Activated CD8-positive, alpha-beta memory T cell treated with anti-CD3 and anti-CD28 coated beads, Interleukin-2, amount 50 U/mL, for 4 hours (primary cell): Measurements from ENCODE around the gene DCDC1.

Experiments
- DNase-seq: peaks from one replicate; pipeline ENCODE4 v3.0.0-alpha.2; 2020

The DCDC1 gene

DNA sequence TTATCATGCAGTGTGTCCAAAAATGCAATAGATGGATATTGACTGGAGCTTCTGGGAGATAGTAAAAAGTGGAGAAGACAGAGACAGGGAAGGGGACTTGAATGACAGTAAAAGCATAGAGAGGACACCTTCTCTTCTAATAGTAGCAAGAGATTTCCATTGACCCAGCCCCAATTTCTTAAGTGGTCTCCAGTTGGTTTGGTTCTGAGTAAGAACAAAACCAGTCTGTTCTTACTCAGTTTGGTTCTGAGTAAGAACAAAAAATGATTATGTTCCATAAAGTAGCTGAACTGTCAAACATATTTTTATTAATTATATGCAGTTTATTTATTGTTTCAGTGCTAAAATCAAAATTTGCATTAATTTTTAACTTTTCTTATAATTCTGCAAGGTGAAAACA lies 466.6 kb downstream of the DCDC1 start:
- no peak for DNase-seq

GRCh38 chr11:30895046-30895445 lies 474.5 kb downstream of the DCDC1 start:
- DNase-seq = no peak

GRCh38 chr11:30893318-30893717 lies 476.2 kb downstream of the DCDC1 start:
- DNase-seq = no peak

DNA sequence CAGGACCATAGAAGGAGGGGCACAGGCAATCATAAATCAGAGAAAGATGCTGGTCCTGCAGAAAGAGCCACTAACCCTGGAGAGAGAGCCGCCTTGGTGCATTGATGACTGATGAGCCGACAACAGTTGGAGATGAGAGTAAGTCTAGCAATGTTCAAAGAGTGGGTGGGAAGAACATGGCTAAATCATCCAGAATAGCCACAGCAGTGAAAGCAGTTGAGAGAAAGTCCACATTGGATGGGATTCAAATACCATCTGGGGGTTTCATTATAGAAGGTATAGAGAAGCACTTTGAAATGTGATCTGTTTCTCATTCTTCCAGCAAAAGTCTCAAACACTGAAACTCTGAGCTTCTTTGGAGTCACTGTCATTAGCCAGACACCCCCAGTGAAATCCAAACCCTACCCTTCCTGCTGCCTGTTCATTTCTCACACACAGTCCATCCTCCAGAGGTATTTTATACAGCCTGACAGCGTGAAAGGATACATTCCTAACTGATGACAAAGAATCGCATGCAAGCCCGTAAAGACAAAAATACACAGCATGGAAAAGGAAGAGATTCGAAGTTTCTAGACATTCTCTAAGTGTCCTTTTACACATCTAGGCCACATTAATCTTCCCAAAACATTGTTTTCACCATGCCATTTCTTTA lies 480.3 kb downstream of the DCDC1 start:
- DNase-seq = no peak

GRCh38 chr11:30879322-30880005 lies 490.1 kb downstream of the DCDC1 start:
- DNase-seq = no peak

GRCh38 chr11:30878400-30878799 lies 491.1 kb downstream of the DCDC1 start:
- no peak for DNase-seq

- DNase-seq = no peak
Observed at GRCh38 chr11:30876663-30877396, 492.7 kb downstream of the DCDC1 start.

- DNase-seq = no peak
Observed at GRCh38 chr11:30876228-30876627, 493.3 kb downstream of the DCDC1 start.

- DNase-seq = no peak
Observed at GRCh38 chr11:30875806-30876205, 493.7 kb downstream of the DCDC1 start.

- no peak for DNase-seq
Observed at GRCh38 chr11:30873924-30874610, 495.5 kb downstream of the DCDC1 start.

DNA sequence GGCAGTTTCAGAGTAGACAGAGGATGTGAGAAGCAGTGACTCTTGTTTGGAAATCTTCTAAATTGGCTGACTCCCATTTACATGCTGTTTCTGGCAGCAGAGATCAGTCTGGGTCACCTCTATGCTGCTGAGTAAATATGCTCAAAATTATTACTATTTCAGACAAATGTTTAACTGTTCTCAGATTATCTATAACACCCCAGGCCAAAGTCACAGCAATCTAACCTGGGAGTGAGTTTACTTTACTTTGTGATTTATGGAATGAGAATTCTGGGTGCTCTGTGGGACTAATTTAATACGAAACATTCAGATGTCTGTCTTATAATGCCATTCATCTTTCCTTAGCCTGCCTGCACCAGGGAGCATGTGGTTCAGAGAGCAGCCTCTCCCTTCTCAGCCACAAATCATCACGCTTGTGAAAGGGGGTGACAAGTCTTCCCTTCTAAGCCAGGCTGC lies 500.9 kb downstream of the DCDC1 start:
- DNase-seq = no peak

- no peak for DNase-seq
Observed at GRCh38 chr11:30863209-30863608, 506.3 kb downstream of the DCDC1 start.

- DNase-seq = no peak
Observed at GRCh38 chr11:30861531-30861930, 508.0 kb downstream of the DCDC1 start.

DNA sequence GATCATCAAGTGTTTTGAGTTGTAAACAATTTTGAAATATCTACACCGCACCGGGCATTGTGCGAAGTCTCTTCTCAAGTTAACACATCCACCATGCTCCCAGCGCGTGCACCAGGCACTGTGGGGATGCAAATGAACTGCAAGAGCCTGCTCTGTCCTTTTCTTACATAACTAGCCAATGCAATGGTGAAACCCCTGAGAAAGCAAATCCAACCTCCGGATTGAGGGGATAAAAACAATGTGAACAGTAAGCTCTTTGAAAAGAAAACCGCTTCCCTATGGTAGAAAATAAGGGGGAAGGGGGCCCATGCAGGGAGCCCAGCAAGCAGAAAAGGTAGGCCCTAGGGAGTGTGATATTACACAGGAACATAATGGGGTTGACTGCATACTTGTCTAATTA lies 508.5 kb downstream of the DCDC1 start:
- no peak for DNase-seq

DNA sequence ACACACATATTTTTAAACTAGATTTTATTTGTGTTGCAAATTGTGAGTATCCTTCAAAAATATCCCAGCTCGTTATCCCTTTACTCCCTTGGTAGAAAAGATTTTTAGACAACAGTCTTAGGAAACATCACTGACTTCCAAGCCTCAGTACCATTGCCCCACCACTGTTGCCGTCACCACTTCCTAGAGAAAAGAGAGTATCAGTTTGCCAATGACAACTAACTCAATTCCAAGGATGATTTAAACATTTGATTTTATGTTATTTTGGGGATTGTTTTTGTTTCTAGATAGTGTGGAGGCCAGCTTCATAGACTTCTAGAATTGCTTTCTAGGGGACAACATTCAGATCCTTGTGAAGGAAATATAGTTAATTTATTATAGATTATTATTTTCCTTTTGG lies 509.4 kb downstream of the DCDC1 start:
- no peak for DNase-seq

DNA sequence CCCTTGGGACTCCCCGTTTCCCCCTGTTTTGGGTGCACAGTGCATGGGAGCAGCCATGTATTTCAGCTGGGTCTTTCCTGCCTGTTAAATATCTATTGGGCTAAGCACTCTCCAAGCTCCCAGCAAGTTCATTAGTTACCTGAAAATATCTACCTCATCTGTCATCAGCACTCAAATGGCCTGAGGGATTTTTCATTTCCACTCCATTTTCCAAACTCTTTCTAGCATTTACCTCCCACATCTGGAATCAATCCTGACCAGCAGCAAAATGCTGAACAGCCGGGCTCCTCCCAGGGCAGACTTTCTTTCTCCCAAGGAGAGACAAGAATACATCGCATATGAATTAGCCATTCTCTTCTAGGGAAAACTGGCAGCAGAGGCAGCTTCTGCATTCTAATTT lies 509.9 kb downstream of the DCDC1 start:
- DNase-seq = no peak

GRCh38 chr11:30855383-30856006 lies 514.0 kb downstream of the DCDC1 start:
- no peak for DNase-seq

DNA sequence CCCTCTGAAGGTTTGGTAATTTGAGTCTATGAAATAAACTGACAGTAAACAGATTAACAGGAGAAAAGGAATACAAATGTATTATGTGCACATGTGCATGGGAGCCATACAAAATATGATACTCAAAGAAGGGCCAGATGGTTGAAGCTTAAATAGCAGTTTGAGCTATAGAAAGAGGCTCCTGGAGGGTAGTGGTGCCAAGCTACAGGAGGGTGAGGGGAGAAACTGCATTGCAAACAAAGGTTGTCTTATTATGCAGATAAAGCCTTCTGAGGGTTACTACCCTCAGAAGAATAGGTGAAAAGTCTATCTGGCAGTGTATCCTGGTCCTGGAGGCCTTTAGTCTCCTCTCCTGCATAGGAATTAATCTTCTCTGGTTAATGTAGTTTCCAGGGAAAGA lies 516.1 kb downstream of the DCDC1 start:
- DNase-seq = no peak

DNA sequence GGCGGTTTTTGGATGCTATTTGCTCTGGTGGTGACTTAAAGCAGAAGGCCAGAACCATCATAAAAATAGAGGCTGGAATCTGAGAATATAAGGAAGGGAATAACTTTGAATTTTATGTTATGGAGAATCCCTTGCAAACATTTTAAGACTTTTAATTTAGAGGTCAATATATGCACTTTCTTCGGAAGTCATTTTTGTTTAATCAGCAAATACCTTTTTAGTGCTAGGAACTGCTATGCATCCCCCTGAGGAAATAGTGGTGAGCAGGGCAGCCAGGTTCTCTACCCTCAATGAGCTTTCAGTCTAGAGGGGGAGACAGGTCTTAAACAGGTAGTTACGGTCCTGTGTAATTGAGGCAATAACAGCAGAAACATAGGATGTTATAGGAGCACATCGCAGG lies 516.9 kb downstream of the DCDC1 start:
- DNase-seq = no peak

DNA sequence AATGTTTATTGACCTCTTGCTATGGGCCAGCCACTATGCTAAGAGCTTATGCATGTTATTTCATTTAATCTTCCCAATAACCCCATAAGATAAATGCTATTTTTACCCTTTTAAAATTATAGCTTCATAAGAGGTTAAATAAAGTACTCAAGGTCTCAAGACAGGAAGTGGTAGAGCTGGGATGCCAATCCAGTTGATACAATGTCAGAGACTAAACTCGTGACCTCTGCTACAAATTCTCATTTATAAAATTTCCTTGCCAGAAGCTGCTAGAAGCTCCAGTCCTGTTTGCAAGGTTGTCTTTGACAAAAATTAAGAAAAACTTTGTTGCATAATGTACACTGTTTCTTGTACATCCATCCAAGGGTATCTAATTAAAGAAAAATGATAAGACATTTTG lies 517.4 kb downstream of the DCDC1 start:
- no peak for DNase-seq

DNA sequence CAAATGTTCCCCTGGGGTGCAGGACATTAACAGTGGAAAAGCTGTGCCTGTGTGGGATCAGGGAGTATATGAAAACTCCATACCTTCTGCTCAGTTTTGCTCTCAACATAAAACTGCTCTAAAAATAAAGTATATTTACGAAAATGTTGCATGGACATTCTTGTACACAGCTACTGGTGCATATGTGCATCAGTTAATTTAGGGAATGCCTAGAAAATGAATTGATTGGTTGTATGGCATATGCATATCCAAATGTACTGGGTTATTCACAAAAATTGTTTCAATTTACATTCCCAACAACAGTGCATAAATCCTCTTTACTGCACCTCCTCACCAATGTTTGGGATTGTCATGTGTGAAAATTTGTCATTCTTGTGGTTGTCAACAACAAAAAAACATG lies 532.3 kb downstream of the DCDC1 start:
- no peak for DNase-seq

DNA sequence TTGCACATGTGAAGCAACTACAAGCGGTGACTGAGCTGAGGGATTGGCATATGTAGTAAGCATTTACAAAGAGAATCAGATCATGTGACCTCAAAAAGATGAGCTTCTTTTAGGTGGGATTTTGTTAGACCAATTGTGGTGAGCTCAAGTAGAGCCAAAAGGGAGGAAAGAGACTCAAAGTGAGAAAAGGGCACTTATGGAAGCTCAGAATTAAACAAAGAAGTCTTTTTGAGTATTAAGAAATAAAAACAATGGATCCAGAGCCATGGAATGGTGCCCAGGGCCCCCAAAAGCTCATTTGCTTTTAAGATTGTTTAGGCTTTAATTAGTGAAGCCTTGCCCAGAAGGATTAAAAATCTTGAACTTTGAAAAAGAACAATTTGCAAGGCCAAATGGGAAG lies 536.7 kb downstream of the DCDC1 start:
- no peak for DNase-seq

DNA sequence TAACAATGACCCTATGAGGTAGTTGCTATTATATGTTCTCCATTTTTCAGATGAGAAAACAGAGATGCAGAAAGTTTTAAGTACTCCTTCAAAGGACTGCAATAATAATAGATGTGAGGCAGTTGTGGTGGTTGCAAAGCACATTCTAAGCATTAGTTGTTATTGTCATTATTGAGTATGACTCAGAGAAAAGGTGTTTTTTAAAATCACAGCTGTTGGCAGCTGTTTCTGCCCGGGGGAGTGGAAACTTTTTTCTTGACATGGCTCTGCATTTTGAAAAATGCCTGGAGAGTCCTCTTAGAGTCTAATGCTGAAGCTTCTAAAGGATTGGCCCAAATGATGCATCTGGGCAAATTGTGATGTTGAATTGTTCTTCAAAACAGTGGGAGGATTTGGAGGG lies 538.9 kb downstream of the DCDC1 start:
- no peak for DNase-seq
